SU-DHL-6 (cell line): ENCODE measurements around the gene TCP11.

Experiments used
- CTCF ChIP-seq: fragments of 200-600 bp; sonication (generic); IDR thresholded peaks from one replicate; pipeline ENCODE4 v1.5.1; 2017; ENCODE audit warnings: antibody characterized with exemption, mild to moderate bottlenecking, low read length, moderate library complexity; ENCODE audit not compliant: insufficient read depth, poor library complexity, severe bottlenecking
- EZH2phosphoT487 ChIP-seq: fragments of 200-600 bp; sonication (generic), shearing (Covaris generic); conservative IDR thresholded peaks from 2 replicates; pipeline ENCODE4 v1.6.1; 2018; ENCODE audit warnings: mild to moderate bottlenecking, antibody characterized with exemption, low read length, moderate library complexity, mixed read lengths

GRCh38 chr6:35160642-35161041, 19.5 kb upstream of the TCP11 start:
- TF ChIP-seq EZH2phosphoT487 (0 out of 2 replicates have a peak, but pooled peaks have one; percentile 30), CTCF (no peak)
